H1 (cell line): ENCODE data around the gene SPTSSA. TPM values are rescaled to one million over a fixed set of nuclear protein-coding genes. Genes with fewer than 3 reads are reported as not detected.

Experiments used
- CTCF ChIA-PET: fragments of 300-600 bp; sonication (Branson Sonifier 250); formaldehyde crosslinking; loops from one replicate; lab custom pipeline; 2021; ENCODE audit not compliant: partially characterized antibody; lab: Charles Lee
- POLR2A ChIA-PET: fragments of 300-600 bp; sonication (Branson Sonifier 250); formaldehyde crosslinking; loops from one replicate; lab custom pipeline; 2021; ENCODE audit warnings: inconsistent platforms; ENCODE audit not compliant: partially characterized antibody; lab: Charles Lee
- DNase-seq, 2 experiments: peaks; one replicate each; pipeline versions ENCODE4 v3.0.0 to v3.0.0-alpha.2; 2010 to 2022; ENCODE audit warnings: low spot score in 2 of 2, low read depth in 1 of 2, mixed read lengths in 1 of 2
- FAIRE-seq: peaks from 2 replicates; lab custom pipeline; 2011; peaks lifted over from hg19 to GRCh38; lab: Jason Lieb, UNC
- H2AFZ ChIP-seq: 2 replicates; pipeline ENCODE4 v1.8.1; 2012; ENCODE audit warnings: low read length, inconsistent platforms
- H2AK5ac ChIP-seq: 2 replicates; pipeline ENCODE4 v1.6.1; 2013; ENCODE audit warnings: low read depth, low read length
- H2BK120ac ChIP-seq: replicated peaks from 2 replicates; pipeline ENCODE3; 2013; ENCODE audit warnings: low read depth, low read length, inconsistent platforms
- H2BK12ac ChIP-seq: 2 replicates; pipeline ENCODE4 v1.6.1; 2013; ENCODE audit warnings: low read depth, low read length
- H2BK15ac ChIP-seq: 2 replicates; pipeline ENCODE4 v1.6.1; 2013; ENCODE audit warnings: low read length
- H2BK20ac ChIP-seq: 2 replicates; pipeline ENCODE4 v1.6.1; 2013; ENCODE audit warnings: low read length
- H2BK5ac ChIP-seq: 2 replicates; pipeline ENCODE4 v1.6.1; 2013; ENCODE audit warnings: low read depth, low read length
- H3K14ac ChIP-seq: 2 replicates; pipeline ENCODE4 v1.6.1; 2013; ENCODE audit warnings: inconsistent platforms; ENCODE audit not compliant: insufficient read length
- H3K18ac ChIP-seq: 2 replicates; pipeline ENCODE4 v1.6.1; 2013; ENCODE audit warnings: low read length; ENCODE audit errors: extremely low read depth
- H3K23ac ChIP-seq: 2 replicates; pipeline ENCODE4 v1.6.1; 2013; ENCODE audit warnings: inconsistent platforms; ENCODE audit not compliant: insufficient read length
- H3K23me2 ChIP-seq: 2 replicates; pipeline ENCODE4 v1.6.1; 2013; ENCODE audit warnings: low read depth, low read length
- H3K27ac ChIP-seq: 2 replicates; pipeline ENCODE4 v1.6.1; 2011; ENCODE audit warnings: low read depth, low read length, inconsistent platforms
- H3K27me3 ChIP-seq, 4 experiments: replicated peaks in 1 of 4; 1 replicate in 1 of 4; 2 replicates in 3 of 4; pipeline versions ENCODE4 v1.6.1 to v1.8.1; 2011 to 2013; ENCODE audit warnings: low read length in 3 of 4, mild to moderate bottlenecking in 3 of 4, inconsistent platforms in 2 of 4, mixed read lengths in 2 of 4, moderate library complexity in 1 of 4; ENCODE audit not compliant: control insufficient read depth in 3 of 4, insufficient read depth in 3 of 4; ENCODE audit errors: extremely low read depth in 1 of 4
- H3K36me3 ChIP-seq, 4 experiments: 2 replicates each; pipeline versions ENCODE4 v1.6.1 to v1.8.1; 2011 to 2013; ENCODE audit warnings: mild to moderate bottlenecking in 4 of 4, low read length in 3 of 4, moderate library complexity in 2 of 4, control low read depth in 1 of 4, inconsistent platforms in 1 of 4; ENCODE audit not compliant: insufficient read depth in 4 of 4, control insufficient read depth in 2 of 4
- H3K4ac ChIP-seq: replicated peaks from 2 replicates; pipeline ENCODE3; 2013; ENCODE audit warnings: low read length, low read depth, mixed read lengths, inconsistent platforms; ENCODE audit not compliant: insufficient read length
- H3K4me1 ChIP-seq, 4 experiments: replicated peaks in 1 of 4; 1 replicate in 1 of 4; 2 replicates in 3 of 4; pipeline versions ENCODE4 v1.6.1 to v1.8.1; 2011 to 2013; ENCODE audit warnings: low read length in 3 of 4, inconsistent platforms in 2 of 4, mixed read lengths in 1 of 4; ENCODE audit not compliant: insufficient read depth in 4 of 4, control insufficient read depth in 3 of 4
- H3K4me2 ChIP-seq, 2 experiments: 2 replicates each; pipeline versions ENCODE4 v1.6.1 to v1.8.1; 2011 to 2013; ENCODE audit warnings: low read depth in 2 of 2, low read length in 2 of 2, control low read depth in 1 of 2, inconsistent platforms in 1 of 2, mild to moderate bottlenecking in 1 of 2; ENCODE audit not compliant: insufficient read depth in 1 of 2
- H3K4me3 ChIP-seq, 4 experiments: fragments of 200-600, 300-600 bp in 1 of 4; sonication (generic), shearing (Covaris generic), sonication (Bioruptor Twin) in 1 of 4; 2 replicates each; pipeline versions ENCODE4 v1.5.1 to v1.8.1; 2011 to 2016; ENCODE audit warnings: low read length in 4 of 4, low read depth in 3 of 4, control low read depth in 2 of 4, inconsistent platforms in 2 of 4, mild to moderate bottlenecking in 2 of 4, mixed read lengths in 1 of 4, moderate library complexity in 1 of 4; ENCODE audit not compliant: insufficient read depth in 2 of 4; ENCODE audit errors: extremely low read depth in 1 of 4
- H3K56ac ChIP-seq: replicated peaks from 2 replicates; pipeline ENCODE3; 2013; ENCODE audit warnings: low read depth, mild to moderate bottlenecking, mixed read lengths, low read length, inconsistent platforms; ENCODE audit not compliant: insufficient read length
- H3K79me1 ChIP-seq: 2 replicates; pipeline ENCODE4 v1.6.1; 2013; ENCODE audit warnings: low read depth, low read length, control low read depth
- H3K79me2 ChIP-seq, 2 experiments: 2 replicates each; pipeline versions ENCODE4 v1.6.1 to v1.8.1; 2012 to 2013; ENCODE audit warnings: low read length in 2 of 2, mild to moderate bottlenecking in 2 of 2, inconsistent platforms in 1 of 2; ENCODE audit not compliant: insufficient read depth in 2 of 2, control insufficient read depth in 1 of 2
- H3K9ac ChIP-seq, 4 experiments: replicated peaks in 1 of 4; 1 replicate in 1 of 4; 2 replicates in 3 of 4; pipeline versions ENCODE4 v1.6.1 to v1.8.1; 2011 to 2013; ENCODE audit warnings: low read depth in 3 of 4, low read length in 3 of 4, control low read depth in 2 of 4, mild to moderate bottlenecking in 2 of 4, moderate library complexity in 2 of 4, inconsistent platforms in 1 of 4; ENCODE audit errors: extremely low read depth in 1 of 4
- H3K9me3 ChIP-seq, 2 experiments: 2 replicates each; pipeline versions ENCODE4 v1.6.1 to v1.8.1; 2012 to 2013; ENCODE audit warnings: mild to moderate bottlenecking in 2 of 2, moderate library complexity in 2 of 2, control low read depth in 1 of 2, inconsistent platforms in 1 of 2, low read depth in 1 of 2, low read length in 1 of 2, mixed read lengths in 1 of 2; ENCODE audit not compliant: insufficient read depth in 2 of 2
- H4K20me1 ChIP-seq, 2 experiments: replicated peaks in 1 of 2; 2 replicates each; pipeline versions ENCODE3 to v1.8.1; 2011 to 2013; ENCODE audit warnings: inconsistent platforms in 2 of 2, low read length in 2 of 2, mild to moderate bottlenecking in 1 of 2; ENCODE audit not compliant: insufficient read depth in 2 of 2, control insufficient read depth in 1 of 2
- H4K5ac ChIP-seq: 2 replicates; pipeline ENCODE4 v1.6.1; 2013; ENCODE audit warnings: low read length, low read depth, mixed read lengths, inconsistent platforms; ENCODE audit not compliant: insufficient read length
- H4K8ac ChIP-seq: 2 replicates; pipeline ENCODE4 v1.8.0; 2013; ENCODE audit warnings: mild to moderate bottlenecking, moderate library complexity, low read length, inconsistent platforms; ENCODE audit not compliant: insufficient read depth; ENCODE audit errors: extremely low read depth
- H4K91ac ChIP-seq: replicated peaks from 2 replicates; pipeline ENCODE3; 2013; ENCODE audit warnings: low read length, mixed read lengths, inconsistent platforms; ENCODE audit not compliant: insufficient read length
- BACH1 ChIP-seq: IDR thresholded peaks from 2 replicates; pipeline ENCODE4 v1.6.1; 2012; ENCODE audit warnings: low read length, improper control_type of control experiment
- BRCA1 ChIP-seq: IDR thresholded peaks from 2 replicates; pipeline ENCODE4 v1.6.1; 2012; ENCODE audit warnings: low read depth, low read length, improper control_type of control experiment
- CREB1 ChIP-seq: IDR thresholded peaks from 2 replicates; pipeline ENCODE4 v1.6.1; 2012; ENCODE audit warnings: inconsistent platforms
- JUN ChIP-seq: IDR thresholded peaks from 2 replicates; pipeline ENCODE4 v1.6.1; 2011; ENCODE audit warnings: low read depth, mild to moderate bottlenecking, improper control_type of control experiment, low read length
- SIN3A ChIP-seq, 2 experiments: IDR thresholded peaks in 1 of 2; conservative IDR thresholded peaks in 1 of 2; 2 replicates each; pipeline ENCODE4 v1.6.1; 2011 to 2012; ENCODE audit warnings: low read length in 2 of 2, improper control_type of control experiment in 1 of 2, low read depth in 1 of 2, mild to moderate bottlenecking in 1 of 2
- TCF12 ChIP-seq: IDR thresholded peaks from 2 replicates; pipeline ENCODE4 v1.6.1; 2011; ENCODE audit warnings: low read depth, mild to moderate bottlenecking, low read length
- WGBS, 2 experiments: shearing (Covaris generic) in 1 of 2; methylation state at CpG; one replicate each; pipeline versions ENCODE4 v1.1.6 to v1.1.7; 2013 to 2015; ENCODE audit warnings: low lambda C conversion rate in 2 of 2, mixed read lengths in 2 of 2, inconsistent platforms in 1 of 2, low coverage in 1 of 2, missing lambda C conversion rate in 1 of 2; ENCODE audit not compliant: insufficient replicate concordance in 2 of 2, insufficient coverage in 1 of 2, insufficient read length in 1 of 2; ENCODE audit errors: extremely low coverage in 1 of 2, missing lambda C conversion rate in 1 of 2; 5-methylcytosine and 5-hydroxymethylcytosine counted together
- polyA plus RNA-seq, 7 experiments: library from polyadenylated mRNA; depleted of rRNA in 3 of 7; stranded (reverse) in 5 of 7; unstranded in 2 of 7; fragments of >200 nt in 5 of 7; fragments of 200-250 nt in 2 of 7; gene quantifications; 1 replicate in 5 of 7; 2 replicates in 1 of 7; 4 replicates in 1 of 7; pipeline versions ENCODE4 v1.2.1 to v1.2.3, GENCODE V29; 2011 to 2013; ENCODE audit warnings: missing spikeins in 2 of 7, mixed read lengths in 2 of 7
- total RNA-seq: library from RNA; stranded (reverse); fragmentation: NEBNext Ultra II Directional; extraction: Animal tissue kit (Norgen Biotek cat#: 25700); gene quantifications from 2 replicates; pipeline ENCODE4 v1.2.1, GENCODE V29; 2021
- TF ChIP-seq, protein P1 (sequence below): IDR thresholded peaks from 2 replicates; pipeline ENCODE4 v1.6.1; 2012; ENCODE audit warnings: low read length, inconsistent platforms

Gene SPTSSA
- total and polyA plus RNA-seq, 2 of the 8 experiments (the other 6 are each of a cell fraction or from before 2014, with no cell fraction given) = 24.9 to 28.5 TPM

DNA sequence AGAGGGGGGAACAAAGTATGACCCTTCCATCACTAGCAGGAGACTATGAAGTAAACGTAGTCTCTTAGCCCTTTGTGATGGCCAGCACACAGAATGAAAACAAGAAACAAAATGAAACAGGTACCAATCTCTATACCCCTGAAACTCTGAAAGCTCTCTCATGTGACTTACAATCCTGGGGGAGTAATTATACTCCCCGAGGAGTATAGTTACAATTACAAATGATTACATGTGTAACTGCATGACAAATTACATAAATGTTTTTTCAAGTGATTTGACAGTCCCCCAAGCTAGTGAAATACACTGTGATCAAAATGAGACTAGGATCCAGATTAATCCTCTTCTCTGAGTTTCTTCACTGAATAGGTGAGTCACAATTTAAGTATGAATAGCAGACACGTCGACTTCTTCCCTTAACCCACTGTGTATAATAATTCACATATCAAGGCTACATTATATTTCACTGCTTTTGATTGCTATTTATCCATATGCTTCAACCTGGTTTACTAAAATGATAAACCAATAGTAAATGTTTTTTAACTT is 74.0 kb downstream of the SPTSSA start:
- H3K79me1 ChIP-seq = no peaks in the 10 kb centered on the region
- no peak overlapping the region for H2BK12ac ChIP-seq
- no peak overlapping the region for H4K91ac ChIP-seq
- no peak overlapping the region for H2BK5ac ChIP-seq
- H3K4me1 ChIP-seq = peaks cover 0 to 5% (median 0%) of the 10 kb centered on the region in 4 experiments; a peak in 1 of 7 replicates
- H2BK120ac ChIP-seq = no peak overlapping the region
- no peak for DNase-seq
- no peaks in the 10 kb centered on the region for H3K23me2 ChIP-seq
- no peak overlapping the region for H3K4me3 ChIP-seq
- H4K8ac ChIP-seq = no peak overlapping the region
- no peak overlapping the region for H3K4ac ChIP-seq
- no peak overlapping the region for H3K18ac ChIP-seq
- no peaks in the 10 kb centered on the region for H3K79me2 ChIP-seq
- H3K9me3 ChIP-seq = no peaks in the 10 kb centered on the region
- H4K5ac ChIP-seq = no peak overlapping the region
- TF ChIP-seq, protein P1, sequence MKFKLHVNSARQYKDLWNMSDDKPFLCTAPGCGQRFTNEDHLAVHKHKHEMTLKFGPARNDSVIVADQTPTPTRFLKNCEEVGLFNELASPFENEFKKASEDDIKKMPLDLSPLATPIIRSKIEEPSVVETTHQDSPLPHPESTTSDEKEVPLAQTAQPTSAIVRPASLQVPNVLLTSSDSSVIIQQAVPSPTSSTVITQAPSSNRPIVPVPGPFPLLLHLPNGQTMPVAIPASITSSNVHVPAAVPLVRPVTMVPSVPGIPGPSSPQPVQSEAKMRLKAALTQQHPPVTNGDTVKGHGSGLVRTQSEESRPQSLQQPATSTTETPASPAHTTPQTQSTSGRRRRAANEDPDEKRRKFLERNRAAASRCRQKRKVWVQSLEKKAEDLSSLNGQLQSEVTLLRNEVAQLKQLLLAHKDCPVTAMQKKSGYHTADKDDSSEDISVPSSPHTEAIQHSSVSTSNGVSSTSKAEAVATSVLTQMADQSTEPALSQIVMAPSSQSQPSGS = no peak
- TF ChIP-seq JUN (no peak), CREB1 (no peak), BRCA1 (no peak), TCF12 (no peak), BACH1 (no peak), SIN3A (conservative IDR thresholded peaks at IDR 0.05 in 1 of 2, IDR thresholded peaks at IDR 0.05 in 1 of 2; ENCODE audit: low read depth in 1 of 2, low read length in 2 of 2) (no peak)
- WGBS, 2 experiments = 79% methylated on average over 4 of the region's 4 CpGs; no CpG with 5 or more reads in 1 of the 2 experiments
- H2BK20ac ChIP-seq = no peak overlapping the region
- H3K14ac ChIP-seq = no peak overlapping the region
- H2AFZ ChIP-seq = no peak overlapping the region
- H3K23ac ChIP-seq = no peak overlapping the region
- no peak overlapping the region for H3K9ac ChIP-seq
- H3K27ac ChIP-seq = no peak overlapping the region
- H3K27me3 ChIP-seq = no peaks in the 10 kb centered on the region
- no peaks in the 10 kb centered on the region for H4K20me1 ChIP-seq
- no peak overlapping the region for H2AK5ac ChIP-seq
- H3K36me3 ChIP-seq = no peaks in the 10 kb centered on the region
- ChIA-PET POLR2A (no interaction called here), CTCF (no interaction called here)
- H3K4me2 ChIP-seq = no peak overlapping the region
- FAIRE-seq = no peak
- H2BK15ac ChIP-seq = no peak overlapping the region
- no peak overlapping the region for H3K56ac ChIP-seq
